ENCODE measurements around the gene DDX10. TPM values are rescaled to one million over a fixed set of nuclear protein-coding genes. Genes with fewer than 3 reads are reported as not detected.

The DDX10 gene
- polyA plus RNA-seq, 12 donors: 21.3 to 41.7 (median 24.5) TPM; not detected in 1

DNA sequence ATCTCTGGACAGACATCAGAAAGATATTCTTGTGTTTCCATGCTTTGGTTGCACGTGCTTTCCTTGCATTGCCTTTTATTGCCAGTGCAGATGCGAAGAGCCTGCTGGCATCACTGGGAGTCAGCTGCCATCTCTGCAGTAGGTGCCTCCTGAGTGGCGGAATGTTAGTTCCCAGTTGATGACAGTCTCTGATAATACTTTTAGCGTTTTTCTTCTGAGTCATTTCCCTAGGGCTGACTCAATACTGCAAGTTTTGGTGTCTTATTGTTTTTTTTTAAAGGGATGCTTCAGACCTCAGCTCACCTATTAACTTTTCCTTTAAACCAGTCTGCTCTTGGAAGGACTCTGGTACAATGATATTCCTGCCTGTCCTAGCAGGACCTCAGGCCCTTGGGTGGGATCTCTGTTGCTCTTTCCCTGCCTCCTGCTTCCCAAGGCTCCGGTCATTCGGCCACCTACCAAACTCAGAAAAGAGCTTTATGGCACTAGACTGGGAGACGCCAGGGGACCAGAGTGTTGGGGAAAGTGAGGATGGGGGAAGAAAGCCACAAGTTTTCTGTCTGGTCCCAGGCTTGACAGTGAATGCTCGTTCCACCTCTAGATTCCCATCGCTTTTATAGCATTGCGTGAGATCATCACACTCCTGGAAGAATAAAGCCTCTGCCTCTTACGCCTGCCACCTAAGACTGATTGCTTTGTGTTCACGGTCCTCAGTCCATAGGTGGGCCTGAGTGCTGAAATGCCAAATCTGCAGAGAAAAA lies 308.7 kb downstream of the DDX10 start:
- DNase-seq: no peak

DNA sequence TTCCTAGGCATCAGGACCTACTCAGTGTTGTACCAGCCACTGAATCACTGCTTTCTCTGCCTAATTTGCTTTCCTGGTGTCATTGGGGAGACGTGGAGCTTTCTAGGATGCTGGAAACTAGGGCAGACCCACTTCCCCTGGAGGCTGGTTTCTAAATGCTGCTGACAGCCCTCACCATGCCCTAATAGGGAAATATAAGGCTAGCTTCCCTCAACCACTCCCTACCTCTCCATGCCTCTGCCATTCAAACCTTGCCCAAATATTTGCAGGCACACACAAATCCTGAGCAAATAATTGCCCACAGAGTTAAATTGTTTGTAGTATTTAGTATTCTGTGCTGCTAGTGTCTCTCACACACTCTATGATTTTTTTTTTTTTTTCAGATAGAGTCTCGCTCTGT lies 310.2 kb downstream of the DDX10 start:
- no peak for DNase-seq

DNA sequence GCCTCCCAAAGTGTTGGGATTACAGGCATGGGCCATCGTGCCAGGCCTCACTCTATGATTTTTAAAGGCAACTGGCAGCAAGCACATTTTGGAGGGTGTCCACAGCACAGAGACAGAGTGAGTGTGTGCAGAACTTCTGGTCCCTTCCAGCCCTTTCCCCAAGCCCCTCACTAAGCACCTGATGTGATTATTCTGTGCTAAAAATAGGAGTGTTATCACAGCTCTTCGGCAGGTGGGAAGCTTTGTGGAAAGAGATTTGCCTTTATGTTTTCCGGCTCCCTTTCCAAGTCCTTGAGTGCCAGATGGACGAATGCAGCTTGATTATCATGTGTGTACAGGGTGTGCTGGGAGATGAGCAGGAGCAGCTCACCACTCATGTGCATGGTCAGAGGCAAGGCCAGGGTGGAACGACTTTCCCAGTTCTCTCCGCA lies 310.8 kb downstream of the DDX10 start:
- no peak for DNase-seq

DNA sequence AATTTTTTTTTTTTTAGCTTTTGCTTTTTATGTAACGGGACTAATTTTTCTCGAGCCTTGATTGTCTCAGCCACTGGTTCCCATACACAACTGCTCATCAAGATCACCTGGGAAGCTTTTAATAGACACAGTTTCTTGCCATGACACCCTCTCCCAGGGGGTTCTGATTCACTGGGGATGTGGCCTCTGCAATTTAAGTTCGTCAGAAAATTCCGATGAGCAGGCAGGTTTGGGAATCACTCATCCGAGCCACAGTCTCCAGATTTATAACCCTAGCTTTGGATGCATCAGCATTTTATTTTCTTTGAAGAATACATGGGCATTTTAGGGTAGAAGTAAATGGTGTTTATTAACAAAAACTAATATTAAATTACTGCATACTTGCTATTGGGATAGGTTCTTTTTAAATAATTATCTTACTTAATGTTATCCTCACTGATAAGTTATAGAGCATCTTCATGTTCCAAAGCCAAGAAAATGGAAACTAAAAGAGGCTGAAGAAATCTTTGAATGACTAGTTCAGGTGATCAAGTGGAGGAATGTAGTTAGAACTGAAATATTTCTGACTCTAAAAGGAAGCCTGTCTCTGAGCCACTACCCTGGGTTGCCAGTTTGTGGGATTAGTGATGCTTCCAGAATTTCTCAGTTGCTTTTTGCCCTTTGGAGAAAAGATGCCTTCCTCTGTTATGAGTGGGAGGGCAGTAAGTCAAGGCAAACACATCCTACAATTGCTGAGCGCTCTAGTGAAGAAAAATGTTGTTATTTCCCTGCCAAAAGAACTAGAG lies 319.0 kb downstream of the DDX10 start:
- DNase-seq: no peak

DNA sequence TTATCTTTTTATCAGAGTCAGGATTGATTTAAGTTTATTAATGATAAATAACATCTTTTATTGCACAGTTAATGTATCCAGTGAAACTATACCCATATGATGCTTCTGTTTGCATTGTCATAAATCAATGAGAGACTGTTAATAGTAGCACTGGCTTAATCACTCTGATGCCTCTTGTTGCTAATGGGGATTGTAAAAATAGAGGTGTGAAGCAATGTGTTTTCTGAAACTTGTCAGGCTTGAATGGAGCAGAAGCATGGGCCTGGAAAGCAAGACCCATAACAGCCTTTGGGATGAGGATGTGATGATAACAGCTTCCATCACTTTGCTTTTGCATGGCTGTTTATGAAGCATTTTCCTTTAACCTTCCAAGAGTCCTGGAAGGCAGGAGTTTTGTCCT lies 319.7 kb downstream of the DDX10 start:
- no peak for DNase-seq

DNA sequence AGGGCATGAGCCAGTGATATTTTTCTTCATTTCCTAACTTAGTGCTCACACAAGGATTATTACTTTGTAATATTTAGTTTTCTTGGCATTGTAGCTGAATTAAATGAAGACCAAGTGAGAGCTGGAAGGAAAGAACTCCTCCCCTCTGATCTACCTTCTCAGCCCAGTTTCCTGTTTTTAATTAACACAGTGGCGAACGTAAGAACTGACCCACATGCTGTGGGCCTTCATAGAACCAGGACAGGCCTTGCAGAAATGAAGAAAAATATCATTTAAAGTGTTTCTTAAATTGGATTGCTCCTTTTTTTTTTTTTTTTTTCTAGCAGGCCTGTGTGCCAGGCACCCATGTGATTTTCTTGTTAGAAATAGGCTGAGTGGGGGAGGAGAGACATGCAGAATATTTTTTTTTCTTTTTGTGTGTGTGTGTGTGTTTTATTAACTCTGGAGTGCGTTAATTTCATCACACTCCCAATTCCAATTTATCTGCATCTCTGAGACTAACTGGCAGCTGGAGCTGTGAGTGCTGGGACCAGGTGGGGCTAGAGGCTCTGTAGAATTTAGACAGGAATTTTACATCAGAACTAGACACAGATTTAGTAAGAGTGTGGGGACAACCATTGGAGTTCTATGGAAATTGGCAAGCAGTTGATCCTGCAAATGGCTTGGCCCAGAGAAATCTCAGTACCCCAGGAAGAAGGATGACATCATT lies 320.5 kb downstream of the DDX10 start:
- DNase-seq: no peak

- no peak for DNase-seq
These were observed 321.0 kb downstream of the DDX10 start for GRCh38 chr11:108985945-108986279.

Other genes with a start within 250 kb of the DDX10 start
- 1 to 10 TPM in 3 of 12 donors, under 1 TPM in 7, not detected in 2; 0.39 to 2.1 (median 0.74) TPM for gene C11orf65, start 197.5 kb upstream of the DDX10 start, polyA plus RNA-seq (ENCODE audit: insufficient read length in 12 of 12)
- gene POGLUT3, start 166.7 kb upstream of the DDX10 start, polyA plus RNA-seq (ENCODE audit: insufficient read length in 12 of 12): 100 to 1,000 TPM in 1 of 12 donors, 10 to 100 TPM in 10, not detected in 1; 49.4 to 108 (median 56.5) TPM
- 1 to 10 TPM in 5 of 12 donors, under 1 TPM in 6, not detected in 1; 0.33 to 6.5 (median 0.88) TPM for gene EXPH5, start 71.3 kb upstream of the DDX10 start, polyA plus RNA-seq (ENCODE audit: insufficient read length in 12 of 12)